ENCODE measurements around the gene KRT37.

Gene KRT37

DNA sequence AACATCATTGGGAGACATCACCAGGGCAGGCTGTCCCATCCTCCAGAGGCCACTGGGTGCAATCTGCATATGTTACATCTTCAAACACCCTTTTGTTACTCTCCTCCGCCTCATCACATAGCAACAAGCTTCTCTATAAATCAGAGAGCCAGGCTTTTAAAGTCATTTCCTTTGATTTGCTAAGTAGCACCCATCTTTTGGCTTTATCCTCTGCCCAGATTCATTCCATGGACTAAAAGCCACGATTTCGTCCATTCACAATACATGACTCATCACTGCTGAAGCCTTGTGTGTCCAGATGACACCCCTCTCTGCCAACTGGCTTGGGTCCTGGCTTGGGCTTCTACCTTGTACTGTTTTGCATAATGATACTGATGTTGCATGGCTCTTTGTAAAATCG is 18.4 kb upstream of the KRT37 start:
- no peak for DNase-seq (ENCODE audit: low spot score)
- CTCF ChIA-PET: no interaction called here
- TF ChIP-seq, protein P1, sequence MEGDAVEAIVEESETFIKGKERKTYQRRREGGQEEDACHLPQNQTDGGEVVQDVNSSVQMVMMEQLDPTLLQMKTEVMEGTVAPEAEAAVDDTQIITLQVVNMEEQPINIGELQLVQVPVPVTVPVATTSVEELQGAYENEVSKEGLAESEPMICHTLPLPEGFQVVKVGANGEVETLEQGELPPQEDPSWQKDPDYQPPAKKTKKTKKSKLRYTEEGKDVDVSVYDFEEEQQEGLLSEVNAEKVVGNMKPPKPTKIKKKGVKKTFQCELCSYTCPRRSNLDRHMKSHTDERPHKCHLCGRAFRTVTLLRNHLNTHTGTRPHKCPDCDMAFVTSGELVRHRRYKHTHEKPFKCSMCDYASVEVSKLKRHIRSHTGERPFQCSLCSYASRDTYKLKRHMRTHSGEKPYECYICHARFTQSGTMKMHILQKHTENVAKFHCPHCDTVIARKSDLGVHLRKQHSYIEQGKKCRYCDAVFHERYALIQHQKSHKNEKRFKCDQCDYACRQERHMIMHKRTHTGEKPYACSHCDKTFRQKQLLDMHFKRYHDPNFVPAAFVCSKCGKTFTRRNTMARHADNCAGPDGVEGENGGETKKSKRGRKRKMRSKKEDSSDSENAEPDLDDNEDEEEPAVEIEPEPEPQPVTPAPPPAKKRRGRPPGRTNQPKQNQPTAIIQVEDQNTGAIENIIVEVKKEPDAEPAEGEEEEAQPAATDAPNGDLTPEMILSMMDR (conservative IDR thresholded peaks at IDR 0.05; ENCODE audit: low read depth): no peak

DNA sequence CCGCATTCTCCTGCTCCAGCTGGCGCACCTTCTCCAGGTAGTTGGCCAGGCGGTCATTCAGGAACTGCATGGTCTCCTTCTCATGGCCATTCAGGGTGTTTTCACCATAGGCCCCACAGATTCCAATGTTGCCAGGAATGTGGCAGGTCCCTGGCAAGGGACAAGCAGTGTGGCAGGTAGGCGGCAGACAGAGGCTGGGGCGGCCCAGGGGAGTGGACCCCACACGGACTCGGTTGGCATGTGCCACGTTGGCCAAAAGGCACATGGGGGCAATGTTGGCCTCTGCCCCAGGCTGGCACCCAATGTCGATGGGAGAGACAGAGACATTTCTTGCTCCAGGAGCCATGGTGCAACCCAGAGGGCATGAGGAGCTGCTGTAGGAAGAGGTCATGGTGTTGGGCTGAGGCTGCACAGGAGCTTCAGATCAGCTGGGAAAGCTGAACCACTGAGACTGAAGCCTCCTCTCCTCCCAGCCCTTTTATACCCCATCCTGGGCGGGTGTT is 16.2 kb upstream of the KRT37 start, which contains the start of gene KRT38:
TSS of gene KRT38 (minus strand) at position 453 of the 503 bp plus-strand sequence. CDS start at position 391, 62 bp downstream.
- no peak for DNase-seq (ENCODE audit: low spot score)
- TF ChIP-seq, protein P1 (conservative IDR thresholded peaks at IDR 0.05; ENCODE audit: low read depth): no peak
- H3K27ac ChIP-seq: no peak within 1 kb of the TSS
- ChIA-PET CTCF (interaction anchor here (1.0 kb wide), 1 partner anchor 12 kb away, joined by 3 read pairs; no protein-coding TSS in a partner anchor), POLR2A (ENCODE audit: low non-redundant PET) (no interaction called here)

More for the DNA sequence above, 18.4 kb upstream of the KRT37 start:
- no peak overlapping the region for H3K27ac ChIP-seq
- POLR2A ChIA-PET (ENCODE audit: low non-redundant PET): no interaction called here

DNA sequence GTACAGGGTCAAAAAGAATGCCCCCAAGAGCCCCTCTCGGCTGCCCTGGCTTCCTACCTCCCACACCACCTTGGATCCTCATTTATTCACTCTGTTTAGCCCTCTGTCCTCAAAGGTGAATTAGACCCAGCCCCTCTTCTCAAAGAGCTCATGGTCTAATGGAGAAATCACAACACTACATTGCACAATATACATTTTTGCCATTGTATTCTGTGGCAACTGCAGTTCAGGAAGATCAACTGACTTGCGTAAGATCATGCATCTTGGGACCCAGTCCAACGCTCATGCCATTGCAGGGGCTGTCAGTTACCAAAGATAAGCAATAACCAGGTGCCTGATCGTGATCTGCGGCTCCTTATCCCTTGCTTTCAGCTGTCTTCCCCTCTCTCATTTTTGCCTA is 15.0 kb upstream of the KRT37 start:
- CTCF ChIA-PET: interaction anchor here (0.6 kb wide), 1 partner anchor 1685 kb away, joined by 3 read pairs; no protein-coding TSS in a partner anchor

DNA sequence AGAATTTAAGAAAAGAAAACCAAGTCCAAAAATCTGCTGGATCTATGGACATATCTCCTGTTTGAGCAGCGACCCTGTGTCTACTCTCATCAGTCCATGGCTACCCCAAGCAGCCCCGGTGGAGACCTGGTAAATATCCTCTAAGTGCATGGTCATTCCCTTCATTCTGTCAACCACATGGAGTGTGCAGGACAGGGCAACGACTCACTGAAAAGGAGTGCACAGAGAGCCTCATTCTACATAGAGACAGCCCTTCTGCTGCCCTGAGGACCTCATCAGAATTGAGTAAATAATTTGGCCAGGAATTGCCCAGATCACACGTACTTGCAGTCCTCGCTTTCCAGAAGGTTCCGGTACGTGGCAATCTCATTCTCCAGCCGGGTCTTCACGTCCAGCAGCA is 13.4 kb upstream of the KRT37 start:
- POLR2A ChIA-PET (ENCODE audit: low non-redundant PET): no interaction called here
- TF ChIP-seq, protein P1 (conservative IDR thresholded peaks at IDR 0.05; ENCODE audit: low read depth): no peak
- H3K27ac ChIP-seq: no peak overlapping the region
- CTCF ChIA-PET: no interaction called here
- no peak for DNase-seq (ENCODE audit: low spot score)

More for the DNA sequence above, 15.0 kb upstream of the KRT37 start:
- POLR2A ChIA-PET (ENCODE audit: low non-redundant PET): no interaction called here
- H3K27ac ChIP-seq: no peak overlapping the region
- DNase-seq (ENCODE audit: low spot score): no peak
- TF ChIP-seq, protein P1 (conservative IDR thresholded peaks at IDR 0.05; ENCODE audit: low read depth): no peak

DNA sequence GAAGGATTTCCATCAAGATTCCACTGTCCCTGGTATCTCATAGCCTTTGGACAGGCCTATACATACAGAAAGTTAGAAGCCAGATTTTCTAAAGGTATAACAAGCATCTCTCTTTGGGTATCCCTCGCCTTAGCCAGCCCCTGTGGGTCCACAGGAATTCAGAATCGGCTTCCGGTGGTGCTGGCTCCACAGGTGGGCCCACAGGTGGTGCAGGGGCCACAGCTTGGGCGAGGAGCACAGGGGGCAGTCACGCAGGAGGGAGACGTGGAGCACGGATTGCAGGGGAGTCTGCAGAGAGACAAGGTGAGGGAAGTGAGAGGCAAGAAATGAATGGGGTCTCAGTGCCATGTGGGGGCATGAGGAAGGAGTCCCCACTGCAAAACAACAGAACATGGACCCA is 12.9 kb upstream of the KRT37 start:
- CTCF ChIA-PET: no interaction called here
- POLR2A ChIA-PET (ENCODE audit: low non-redundant PET): no interaction called here
- no peak overlapping the region for H3K27ac ChIP-seq
- DNase-seq (ENCODE audit: low spot score): no peak
- TF ChIP-seq, protein P1 (conservative IDR thresholded peaks at IDR 0.05; ENCODE audit: low read depth): no peak

DNA sequence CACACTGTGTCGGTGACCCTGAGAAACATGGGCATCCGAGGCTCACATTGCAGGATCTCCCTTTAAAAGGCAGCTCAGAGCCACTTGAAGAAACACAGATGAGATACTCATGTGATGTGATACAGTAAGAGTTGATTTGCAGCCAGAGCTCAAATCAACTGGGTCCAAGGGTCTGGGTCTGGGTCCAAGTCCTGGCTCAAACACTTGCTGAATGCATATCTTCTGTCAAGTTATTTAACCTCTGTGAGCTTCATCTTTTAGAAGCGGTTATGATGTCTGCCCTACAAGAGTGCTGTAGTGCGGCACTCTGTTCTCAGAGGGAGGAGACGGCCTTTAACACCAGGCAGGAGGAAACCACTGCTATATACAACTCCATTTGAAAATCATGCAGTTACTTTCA is 10.0 kb upstream of the KRT37 start:
- ChIA-PET POLR2A (ENCODE audit: low non-redundant PET) (no interaction called here), CTCF (interaction anchor here (0.7 kb wide), 1 partner anchor 50 kb away, joined by 3 read pairs; no protein-coding TSS in a partner anchor)
- no peak for DNase-seq (ENCODE audit: low spot score)
- no peak overlapping the region for H3K27ac ChIP-seq
- TF ChIP-seq, protein P1 (conservative IDR thresholded peaks at IDR 0.05; ENCODE audit: low read depth): no peak
